Parathyroid adenoma (tissue), 2 donors: ENCODE results near the gene CDH13.

ENCODE experiments used
- H2AFZ ChIP-seq: fragments of 300-600 bp; sonication (generic); one replicate; pipeline ENCODE4 v1.7.0; 2017; ENCODE audit warnings: antibody characterized with exemption, mild to moderate bottlenecking
- H3K27ac ChIP-seq: fragments of 300-600 bp; sonication (generic); one replicate; pipeline ENCODE4 v1.7.0; 2017
- H3K27me3 ChIP-seq: fragments of 300-600 bp; sonication (generic); one replicate; pipeline ENCODE4 v1.7.0; 2017; ENCODE audit warnings: low read length; ENCODE audit not compliant: control insufficient read depth, insufficient read depth
- H3K36me3 ChIP-seq: fragments of 300-600 bp; sonication (generic); one replicate; pipeline ENCODE4 v1.7.0; 2017; ENCODE audit warnings: low read length; ENCODE audit not compliant: control insufficient read depth, insufficient read depth
- H3K4me1 ChIP-seq: fragments of 300-600 bp; sonication (generic); one replicate; pipeline ENCODE4 v1.7.0; 2017; ENCODE audit warnings: control low read depth
- H3K4me2 ChIP-seq: fragments of 300-600 bp; sonication (generic); one replicate; pipeline ENCODE4 v1.7.0; 2017; ENCODE audit warnings: low read length
- H3K4me3 ChIP-seq: fragments of 300-600 bp; sonication (generic); one replicate; pipeline ENCODE4 v1.7.0; 2017; ENCODE audit warnings: low read depth, low read length
- H3K79me2 ChIP-seq: fragments of 300-600 bp; sonication (generic); one replicate; pipeline ENCODE4 v1.7.0; 2017; ENCODE audit warnings: control low read depth
- H3K9ac ChIP-seq: fragments of 300-600 bp; sonication (generic); one replicate; pipeline ENCODE4 v1.7.0; 2017; ENCODE audit warnings: mild to moderate bottlenecking
- H3K9me3 ChIP-seq: fragments of 300-600 bp; sonication (generic); one replicate; pipeline ENCODE4 v1.7.0; 2017; ENCODE audit warnings: low read length; ENCODE audit not compliant: control insufficient read depth
- TF ChIP-seq, protein P1 (sequence below): fragments of 300-600 bp; sonication (generic); IDR thresholded peaks from one replicate; pipeline ENCODE4 v1.7.0; 2017; ENCODE audit warnings: antibody characterized with exemption, mild to moderate bottlenecking
- donor health status: primary hyperparathyroidism.

Gene CDH13

DNA sequence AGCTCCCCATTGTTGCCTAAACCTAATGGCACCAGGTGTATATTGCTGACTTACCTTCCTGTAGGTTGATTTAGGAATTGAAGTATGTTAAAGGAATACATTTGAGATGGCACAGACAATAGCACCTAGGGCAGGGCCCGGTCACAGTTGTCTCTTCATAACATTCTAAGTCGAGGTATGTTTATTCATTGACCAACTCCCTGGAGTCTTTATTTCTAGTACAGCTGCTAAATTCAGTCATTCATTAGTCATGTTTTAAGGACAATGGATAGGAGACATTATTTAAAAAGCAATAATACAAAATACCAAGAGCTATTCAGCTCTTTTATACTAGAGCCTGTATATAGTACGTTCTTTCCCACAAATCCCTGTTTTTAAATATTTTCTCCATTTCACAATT is 811.6 kb downstream of the CDH13 start:
- H3K27ac ChIP-seq = no peak overlapping the region
- H3K9ac ChIP-seq = no peak overlapping the region
- TF ChIP-seq, protein P1, sequence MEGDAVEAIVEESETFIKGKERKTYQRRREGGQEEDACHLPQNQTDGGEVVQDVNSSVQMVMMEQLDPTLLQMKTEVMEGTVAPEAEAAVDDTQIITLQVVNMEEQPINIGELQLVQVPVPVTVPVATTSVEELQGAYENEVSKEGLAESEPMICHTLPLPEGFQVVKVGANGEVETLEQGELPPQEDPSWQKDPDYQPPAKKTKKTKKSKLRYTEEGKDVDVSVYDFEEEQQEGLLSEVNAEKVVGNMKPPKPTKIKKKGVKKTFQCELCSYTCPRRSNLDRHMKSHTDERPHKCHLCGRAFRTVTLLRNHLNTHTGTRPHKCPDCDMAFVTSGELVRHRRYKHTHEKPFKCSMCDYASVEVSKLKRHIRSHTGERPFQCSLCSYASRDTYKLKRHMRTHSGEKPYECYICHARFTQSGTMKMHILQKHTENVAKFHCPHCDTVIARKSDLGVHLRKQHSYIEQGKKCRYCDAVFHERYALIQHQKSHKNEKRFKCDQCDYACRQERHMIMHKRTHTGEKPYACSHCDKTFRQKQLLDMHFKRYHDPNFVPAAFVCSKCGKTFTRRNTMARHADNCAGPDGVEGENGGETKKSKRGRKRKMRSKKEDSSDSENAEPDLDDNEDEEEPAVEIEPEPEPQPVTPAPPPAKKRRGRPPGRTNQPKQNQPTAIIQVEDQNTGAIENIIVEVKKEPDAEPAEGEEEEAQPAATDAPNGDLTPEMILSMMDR = no peak
- no peaks in the 10 kb centered on the region for H3K79me2 ChIP-seq
- no peak overlapping the region for H3K4me3 ChIP-seq
- H3K4me2 ChIP-seq = no peak overlapping the region
- H3K4me1 ChIP-seq = no peaks in the 10 kb centered on the region
- no peaks in the 10 kb centered on the region for H3K9me3 ChIP-seq
- no peaks in the 10 kb centered on the region for H3K36me3 ChIP-seq
- no peak overlapping the region for H2AFZ ChIP-seq
- H3K27me3 ChIP-seq = no peaks in the 10 kb centered on the region

DNA sequence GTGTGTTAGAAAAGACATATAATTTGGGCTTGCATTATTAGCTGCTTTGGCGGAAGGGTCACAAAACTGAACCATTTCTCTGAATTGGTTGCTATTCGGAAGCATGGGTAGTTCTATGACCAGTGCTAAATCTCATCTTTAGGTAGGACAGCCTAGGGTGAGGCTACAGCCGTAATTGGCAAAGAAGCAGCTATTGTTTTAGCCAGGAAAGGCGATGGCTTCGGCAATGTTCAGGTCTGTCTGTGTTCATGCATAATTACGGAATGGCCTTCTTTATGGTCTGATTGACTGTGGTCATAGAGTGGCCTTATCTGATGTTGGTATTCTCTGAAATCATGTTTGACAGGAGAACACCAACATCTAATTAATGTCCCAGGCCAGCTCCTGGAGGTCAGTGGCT is 812.6 kb downstream of the CDH13 start:
- Histone ChIP-seq H3K27ac (no peak overlapping the region), H3K9me3 (no peaks in the 10 kb centered on the region), H3K4me1 (no peaks in the 10 kb centered on the region), H3K4me2 (no peak overlapping the region), H2AFZ (no peak overlapping the region), H3K36me3 (no peaks in the 10 kb centered on the region), H3K79me2 (no peaks in the 10 kb centered on the region), H3K4me3 (no peak overlapping the region), H3K27me3 (no peaks in the 10 kb centered on the region), H3K9ac (no peak overlapping the region)
- TF ChIP-seq, protein P1 = no peak

DNA sequence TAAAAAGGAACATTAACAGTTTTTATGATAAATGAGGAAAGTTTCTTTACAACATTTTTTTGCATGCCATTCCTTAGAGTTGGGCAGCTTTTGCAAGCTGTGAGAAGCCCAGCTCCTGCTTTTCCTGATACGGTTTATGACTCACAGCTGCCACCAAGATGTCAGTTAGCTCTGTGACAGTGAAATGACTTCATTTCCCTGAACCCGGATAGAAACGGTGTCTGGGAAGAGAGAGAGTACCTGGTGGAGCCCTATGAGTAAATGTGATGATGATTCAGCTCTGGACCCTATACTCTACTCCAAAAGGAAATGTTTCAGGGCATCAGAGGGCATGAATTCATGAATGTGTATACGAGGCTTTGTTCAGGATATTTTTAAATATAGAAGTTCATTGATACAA is 814.7 kb downstream of the CDH13 start:
- Histone ChIP-seq H2AFZ (no peak overlapping the region), H3K79me2 (no peaks in the 10 kb centered on the region), H3K4me3 (no peak overlapping the region), H3K27me3 (no peaks in the 10 kb centered on the region), H3K4me2 (no peak overlapping the region), H3K36me3 (no peaks in the 10 kb centered on the region), H3K27ac (no peak overlapping the region), H3K9ac (no peak overlapping the region), H3K4me1 (no peaks in the 10 kb centered on the region), H3K9me3 (no peaks in the 10 kb centered on the region)
- TF ChIP-seq, protein P1 = no peak

DNA sequence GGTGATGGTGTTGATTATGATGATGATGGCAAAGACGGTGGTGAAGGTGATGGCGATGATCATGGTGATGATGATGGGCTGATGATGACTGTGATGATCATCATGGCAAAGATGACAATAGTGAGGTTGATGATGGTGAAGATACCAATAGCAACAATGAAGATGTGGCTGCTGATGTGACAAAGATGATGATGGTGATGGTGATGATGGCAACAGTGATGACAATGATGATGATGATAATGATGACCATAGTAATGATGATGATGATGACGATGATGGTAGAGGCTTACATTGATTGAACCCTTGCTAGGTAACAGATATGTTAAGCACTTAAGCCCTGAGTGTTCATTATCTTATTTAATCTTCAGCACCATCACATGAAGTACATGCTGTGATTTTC is 817.2 kb downstream of the CDH13 start:
- Histone ChIP-seq H3K9ac (no peak overlapping the region), H3K27me3 (no peaks in the 10 kb centered on the region), H3K79me2 (no peaks in the 10 kb centered on the region), H3K4me1 (no peaks in the 10 kb centered on the region), H3K27ac (no peak overlapping the region), H2AFZ (no peak overlapping the region), H3K36me3 (no peaks in the 10 kb centered on the region), H3K4me3 (no peak overlapping the region), H3K9me3 (no peaks in the 10 kb centered on the region), H3K4me2 (no peak overlapping the region)
- TF ChIP-seq, protein P1 = no peak

DNA sequence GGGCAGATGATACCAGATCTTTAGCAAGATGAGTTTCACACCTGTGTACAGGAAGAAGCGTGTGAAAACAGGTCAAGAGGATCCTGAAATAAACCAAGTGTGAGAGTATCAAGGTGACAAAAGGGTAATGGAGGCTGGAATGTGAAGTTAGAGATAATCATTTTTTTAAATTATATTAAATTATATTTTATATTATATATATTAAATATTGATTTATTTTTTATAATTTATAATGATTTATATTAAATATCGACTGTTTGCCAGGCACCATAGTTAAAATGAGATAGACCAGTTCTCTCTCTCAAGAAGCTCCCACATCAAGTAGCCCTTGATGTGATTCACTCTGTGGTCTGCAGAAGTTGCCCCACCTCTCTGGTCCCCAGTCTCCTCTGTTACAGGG is 820.8 kb downstream of the CDH13 start:
- TF ChIP-seq, protein P1 = no peak
- H3K79me2 ChIP-seq = no peaks in the 10 kb centered on the region
- no peaks in the 10 kb centered on the region for H3K36me3 ChIP-seq
- H3K9me3 ChIP-seq = no peaks in the 10 kb centered on the region
- no peak overlapping the region for H3K4me3 ChIP-seq
- H2AFZ ChIP-seq = no peak overlapping the region
- H3K27ac ChIP-seq = no peak overlapping the region
- no peaks in the 10 kb centered on the region for H3K4me1 ChIP-seq
- no peaks in the 10 kb centered on the region for H3K27me3 ChIP-seq
- no peak overlapping the region for H3K4me2 ChIP-seq
- H3K9ac ChIP-seq = no peak overlapping the region
